ENCODE results near the gene DOCK11.

DOCK11 gene

GRCh38 chrX:118596390-118596789, 100.8 kb downstream of the DOCK11 start:
- no peak for DNase-seq (ENCODE audit: low read depth)
- TF ChIP-seq CTCF (IDR thresholded peaks at IDR 0.05; ENCODE audit: low read depth, low read length) (no peak), MAX (IDR thresholded peaks at IDR 0.05; ENCODE audit: low read depth, low read length) (no peak), MYC (IDR thresholded peaks at IDR 0.05; ENCODE audit: low read depth, low read length) (no peak), POLR2A (IDR thresholded peaks at IDR 0.05; ENCODE audit: extremely low read depth, insufficient read length) (no peak)
- H3K4me3 ChIP-seq (ENCODE audit: low read depth, low read length), result no peak overlapping the region

GRCh38 chrX:118603981-118604380, 108.4 kb downstream of the DOCK11 start:
- peak; percentile 75 for DNase-seq (ENCODE audit: low read depth)
- no peak for TF ChIP-seq MYC (IDR thresholded peaks at IDR 0.05; ENCODE audit: low read depth, low read length)
- peak; percentile 74 for TF ChIP-seq CTCF (IDR thresholded peaks at IDR 0.05; ENCODE audit: low read depth, low read length)
- peak; percentile 27; the same call in 1 of the 2 replicates for TF ChIP-seq MAX (IDR thresholded peaks at IDR 0.05; ENCODE audit: low read depth, low read length)
- no peak overlapping the region for H3K4me3 ChIP-seq (ENCODE audit: low read depth, low read length)

GRCh38 chrX:118612290-118612689, 116.7 kb downstream of the DOCK11 start:
- no peak for DNase-seq (ENCODE audit: low read depth)
- no peak overlapping the region for H3K4me3 ChIP-seq (ENCODE audit: low read depth, low read length)
- TF ChIP-seq MYC (IDR thresholded peaks at IDR 0.05; ENCODE audit: low read depth, low read length), result no peak
- no peak for TF ChIP-seq POLR2A (IDR thresholded peaks at IDR 0.05; ENCODE audit: extremely low read depth, insufficient read length)
- TF ChIP-seq MAX (IDR thresholded peaks at IDR 0.05; ENCODE audit: low read depth, low read length), result no peak
- TF ChIP-seq CTCF (IDR thresholded peaks at IDR 0.05; ENCODE audit: low read depth, low read length), result no peak

DNA sequence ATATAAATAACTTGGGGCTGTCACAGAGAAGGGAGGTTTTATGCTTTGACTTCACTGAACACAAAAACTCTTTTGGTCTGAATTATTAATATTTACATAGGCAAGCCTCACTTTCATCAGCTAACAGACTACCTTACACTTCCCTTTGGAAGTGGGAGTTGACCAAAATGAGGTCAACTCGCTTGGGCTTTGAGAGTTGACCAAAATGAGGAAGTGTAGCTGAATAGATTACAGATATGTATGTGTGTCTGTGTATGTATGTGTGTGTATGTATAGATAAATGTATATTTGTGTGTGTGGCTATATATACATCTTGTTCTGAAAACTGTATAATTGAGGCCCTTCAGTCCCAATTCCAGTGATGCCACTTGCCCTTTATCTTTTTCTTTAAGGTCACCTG, 118.5 kb downstream of the DOCK11 start:
- no peak for TF ChIP-seq MYC (IDR thresholded peaks at IDR 0.05; ENCODE audit: low read depth, low read length)
- TF ChIP-seq MAX (IDR thresholded peaks at IDR 0.05; ENCODE audit: low read depth, low read length), result no peak
- no peak for TF ChIP-seq CTCF (IDR thresholded peaks at IDR 0.05; ENCODE audit: low read depth, low read length)
- TF ChIP-seq POLR2A (IDR thresholded peaks at IDR 0.05; ENCODE audit: extremely low read depth, insufficient read length), result no peak
- H3K4me3 ChIP-seq (ENCODE audit: low read depth, low read length), result no peak overlapping the region
- peak; percentile 73 for DNase-seq (ENCODE audit: low read depth)

GRCh38 chrX:118615141-118615540, 119.5 kb downstream of the DOCK11 start:
- DNase-seq (ENCODE audit: low read depth), result no peak
- TF ChIP-seq POLR2A (IDR thresholded peaks at IDR 0.05; ENCODE audit: extremely low read depth, insufficient read length), result no peak
- no peak for TF ChIP-seq CTCF (IDR thresholded peaks at IDR 0.05; ENCODE audit: low read depth, low read length)
- TF ChIP-seq MAX (IDR thresholded peaks at IDR 0.05; ENCODE audit: low read depth, low read length), result no peak
- TF ChIP-seq MYC (IDR thresholded peaks at IDR 0.05; ENCODE audit: low read depth, low read length), result no peak

More at GRCh38 chrX:118615141-118615540, 119.5 kb downstream of the DOCK11 start:
- no peak overlapping the region for H3K4me3 ChIP-seq (ENCODE audit: low read depth, low read length)

Measured in NB4 (cell line).